GM19351 (cell line): ENCODE data around the gene ZNF764.

Source experiments
- ATAC-seq: cut with Tn5 transposase; IDR thresholded peaks from one replicate; pipeline ENCODE4 v1.9.1; 2021; ENCODE audit warnings: mild to moderate bottlenecking, moderate library complexity; ENCODE audit not compliant: unreplicated experiment

Gene ZNF764

DNA sequence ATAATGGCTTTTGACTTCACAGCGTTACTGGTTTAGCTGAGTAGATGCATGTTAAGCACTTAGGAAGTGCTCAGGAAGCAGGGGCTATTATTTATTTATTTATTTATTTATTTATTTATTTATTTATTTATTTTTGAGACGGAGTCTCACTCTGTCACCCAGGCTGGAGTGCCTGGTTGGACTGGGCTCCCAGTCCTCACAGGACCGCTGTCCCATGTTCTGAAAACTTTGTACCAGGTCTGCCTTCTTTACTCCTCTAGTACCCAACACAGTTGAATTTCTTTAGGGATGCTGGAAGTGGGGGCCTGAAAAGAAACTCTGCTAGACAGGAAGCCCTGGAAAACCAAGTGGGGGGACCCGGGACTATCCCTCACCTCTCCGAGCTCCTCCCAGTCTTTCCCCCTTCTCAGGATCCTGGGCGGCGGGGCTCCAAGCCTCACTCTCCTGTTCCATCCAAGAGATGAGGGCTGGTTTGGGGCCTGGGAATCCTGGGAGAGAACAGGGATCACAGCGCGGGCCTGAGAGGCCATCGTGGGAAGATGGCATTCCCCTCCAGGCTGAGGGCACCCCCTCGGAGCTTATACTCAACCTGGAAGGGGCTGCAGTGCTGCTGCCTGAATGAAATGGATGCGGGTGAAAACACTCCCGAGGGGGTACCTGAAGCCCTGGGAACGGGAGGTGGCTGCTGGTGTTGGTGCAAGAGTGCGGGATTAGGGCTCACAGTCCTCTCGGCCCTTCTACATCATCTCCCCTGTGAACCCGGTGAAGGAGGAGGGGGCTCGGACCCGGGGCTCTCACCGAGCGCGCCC is 12.7 kb upstream of the ZNF764 start:
- no peak for ATAC-seq

GRCh38 chr16:30569746-30570635 is 11.8 kb upstream of the ZNF764 start:
- no peak for ATAC-seq

GRCh38 chr16:30569281-30569680 is 11.1 kb upstream of the ZNF764 start:
- ATAC-seq: no peak

DNA sequence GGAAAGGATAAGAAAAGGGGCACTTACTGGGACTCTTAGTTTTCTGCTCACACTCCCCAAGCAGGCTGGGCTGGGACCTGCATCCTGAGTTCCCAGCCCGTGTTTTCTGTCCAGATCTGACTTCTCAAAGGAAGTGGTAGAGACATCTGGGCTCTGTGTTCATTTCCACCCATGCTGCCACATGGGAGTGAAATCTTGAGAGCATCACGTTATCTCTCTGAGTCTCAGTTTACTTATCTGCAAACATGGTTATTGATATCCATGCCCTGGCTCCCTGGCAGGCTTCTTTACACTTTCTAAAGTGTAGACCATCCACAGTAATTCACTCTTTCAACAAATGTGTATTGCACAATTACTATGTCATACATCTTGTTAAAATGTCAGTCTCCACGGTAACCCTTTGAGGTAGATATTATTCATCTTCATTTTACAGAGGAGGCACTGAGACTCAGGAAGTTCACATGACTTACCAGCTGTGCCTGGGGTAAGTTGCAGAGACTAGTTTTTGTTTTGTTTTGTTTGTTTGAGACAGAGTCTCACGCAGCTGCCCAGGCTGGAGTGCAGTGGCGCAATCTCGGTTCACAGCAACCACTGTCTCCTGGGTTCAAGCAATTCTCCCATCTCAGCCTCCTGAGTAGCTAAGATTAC is 9.9 kb upstream of the ZNF764 start:
- no peak for ATAC-seq

DNA sequence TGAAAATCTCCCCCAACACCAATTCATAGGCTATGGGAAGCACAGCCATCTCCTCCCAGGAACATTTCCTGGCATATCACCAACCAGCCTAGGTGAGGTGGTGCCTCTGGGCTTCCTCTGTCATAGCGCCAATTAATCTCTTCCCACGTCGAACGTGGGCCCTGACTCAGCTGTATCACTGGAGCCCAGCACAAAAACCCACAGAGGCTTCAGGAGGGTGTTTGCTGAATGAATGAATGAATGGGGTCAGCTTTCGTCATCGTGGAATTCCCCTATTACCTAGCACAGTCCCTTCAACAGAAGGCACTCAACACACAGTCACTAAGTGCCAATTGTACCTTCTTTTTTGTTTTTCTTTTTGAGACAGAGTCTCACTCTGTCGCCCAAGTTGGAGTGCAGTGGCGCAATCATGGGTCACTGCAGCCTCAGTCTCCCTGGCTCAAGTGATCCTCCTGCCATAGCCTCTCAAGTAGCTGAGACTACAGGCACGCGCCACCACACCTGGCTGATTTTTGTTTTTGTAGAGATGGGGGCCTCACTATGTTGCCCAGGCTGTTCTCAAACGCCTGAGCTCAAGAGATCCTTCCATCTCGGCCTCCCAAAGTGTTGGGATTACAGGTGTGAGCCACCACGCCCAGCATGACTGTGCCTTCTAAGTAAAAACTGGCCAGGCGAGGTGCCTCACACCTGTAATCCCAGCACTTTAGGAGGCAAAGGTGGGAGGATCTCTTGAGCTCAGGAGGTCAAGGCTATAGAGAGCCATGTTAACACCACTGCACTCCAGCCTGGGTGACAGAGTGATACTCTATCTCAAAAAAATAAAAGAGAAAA is 9.2 kb upstream of the ZNF764 start:
- ATAC-seq: no peak

- ATAC-seq: no peak
Measured at GRCh38 chr16:30566531-30566930, 8.4 kb upstream of the ZNF764 start.

DNA sequence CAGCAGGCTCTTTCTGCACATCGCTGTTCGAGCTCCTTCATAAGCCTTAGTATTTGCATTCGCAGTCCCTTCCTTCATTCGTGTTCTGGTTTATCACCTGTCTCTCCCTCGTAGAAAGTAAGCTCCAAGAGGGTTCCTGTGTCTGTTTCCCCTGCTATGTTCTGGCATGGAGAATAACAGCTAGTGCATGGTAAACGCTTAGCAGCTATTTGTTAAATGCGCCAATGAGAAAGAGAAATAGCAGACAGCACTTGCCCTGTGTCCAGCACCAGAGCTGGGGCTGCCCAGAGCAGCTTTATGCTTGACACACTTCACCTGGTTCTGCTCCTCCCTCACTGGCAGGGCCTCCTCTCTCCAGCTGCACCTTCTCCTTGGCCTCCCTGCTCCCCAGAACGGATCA is 7.8 kb upstream of the ZNF764 start:
- no peak for ATAC-seq

GRCh38 chr16:30565526-30565925 is 7.4 kb upstream of the ZNF764 start:
- ATAC-seq: no peak

DNA sequence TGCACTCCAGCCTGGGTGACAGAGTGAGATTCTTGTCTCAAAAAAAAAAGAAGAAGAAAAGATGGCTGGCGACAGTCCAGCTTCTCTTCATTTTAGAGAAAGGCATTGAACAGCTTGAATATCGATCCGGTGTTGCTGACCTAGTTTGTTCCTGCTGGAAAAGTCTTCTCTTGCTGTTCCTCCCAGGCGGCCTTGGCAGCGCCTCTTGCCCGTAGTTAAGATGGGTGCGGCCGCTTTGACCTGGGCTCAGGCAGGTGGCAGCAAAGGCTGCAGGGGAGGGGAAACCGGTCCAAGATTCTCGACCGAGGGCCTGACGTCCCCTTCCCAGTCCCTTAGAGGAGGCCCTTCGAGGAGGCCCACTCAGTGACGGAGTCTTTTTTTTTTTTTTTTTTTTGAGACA is 3.8 kb upstream of the ZNF764 start:
- ATAC-seq: no peak

DNA sequence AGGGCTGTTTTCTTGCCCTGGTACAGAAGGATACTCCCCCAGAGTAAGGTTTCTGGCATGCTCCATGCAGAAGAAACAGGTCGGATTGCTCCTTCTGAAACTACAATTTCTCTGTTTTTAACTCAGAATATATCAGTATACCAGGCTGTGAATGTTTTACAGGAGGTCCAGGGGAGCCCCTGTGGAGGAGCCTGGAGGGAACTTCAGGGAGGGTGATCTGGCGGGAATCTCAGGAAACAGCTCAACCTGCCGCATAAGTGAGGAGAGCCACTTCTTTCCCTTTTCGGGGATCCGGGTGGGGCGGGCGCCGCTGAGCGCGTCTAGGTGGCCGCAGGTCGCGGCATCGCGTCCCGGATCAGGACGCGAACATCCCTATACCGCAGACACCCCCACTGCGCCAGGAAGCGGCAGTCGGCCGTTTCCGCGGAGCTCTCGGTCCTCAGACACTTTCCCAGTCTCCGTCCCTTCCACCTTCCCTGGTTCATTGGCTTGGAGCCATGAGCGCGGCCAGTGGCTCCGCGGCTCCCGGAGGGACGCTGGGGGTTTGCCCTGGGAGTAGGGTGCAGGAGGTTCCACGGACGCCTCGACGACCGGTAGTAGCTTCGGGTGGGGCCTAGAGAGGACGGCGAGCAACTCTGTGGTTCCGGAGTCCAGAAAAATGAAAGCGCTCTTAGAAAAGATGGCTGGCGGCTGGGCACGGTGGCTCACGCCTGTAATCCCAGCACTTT is 3.1 kb upstream of the ZNF764 start:
- no peak for ATAC-seq

DNA sequence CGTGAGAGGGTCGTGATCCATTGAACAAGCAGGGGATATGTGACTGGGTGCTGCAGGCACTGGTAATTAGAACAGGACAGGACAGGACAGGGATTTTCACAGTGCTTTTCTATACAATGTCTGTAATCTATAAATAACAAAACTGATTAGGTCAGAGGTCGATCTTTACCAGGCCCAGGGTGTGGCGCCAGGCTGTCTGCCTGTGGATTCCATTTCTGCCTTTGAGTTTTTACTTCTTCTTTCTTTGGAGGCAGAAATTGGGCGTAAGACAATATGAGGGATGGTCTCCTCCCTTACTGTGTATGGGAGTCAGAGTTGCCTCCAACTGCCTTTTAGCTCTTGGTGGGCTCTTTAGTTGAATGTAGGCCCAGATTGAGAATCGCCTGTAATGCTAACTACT is 1.5 kb upstream of the ZNF764 start:
- ATAC-seq: no peak

- no peak for ATAC-seq
Measured at GRCh38 chr16:30558789-30559377, 709 bp upstream of the ZNF764 start.

GRCh38 chr16:30557707-30557956 is 542 bp downstream of the ZNF764 start:
- ATAC-seq: no peak

- no peak for ATAC-seq
Measured at GRCh38 chr16:30556125-30556473, 2.1 kb downstream of the ZNF764 start.

DNA sequence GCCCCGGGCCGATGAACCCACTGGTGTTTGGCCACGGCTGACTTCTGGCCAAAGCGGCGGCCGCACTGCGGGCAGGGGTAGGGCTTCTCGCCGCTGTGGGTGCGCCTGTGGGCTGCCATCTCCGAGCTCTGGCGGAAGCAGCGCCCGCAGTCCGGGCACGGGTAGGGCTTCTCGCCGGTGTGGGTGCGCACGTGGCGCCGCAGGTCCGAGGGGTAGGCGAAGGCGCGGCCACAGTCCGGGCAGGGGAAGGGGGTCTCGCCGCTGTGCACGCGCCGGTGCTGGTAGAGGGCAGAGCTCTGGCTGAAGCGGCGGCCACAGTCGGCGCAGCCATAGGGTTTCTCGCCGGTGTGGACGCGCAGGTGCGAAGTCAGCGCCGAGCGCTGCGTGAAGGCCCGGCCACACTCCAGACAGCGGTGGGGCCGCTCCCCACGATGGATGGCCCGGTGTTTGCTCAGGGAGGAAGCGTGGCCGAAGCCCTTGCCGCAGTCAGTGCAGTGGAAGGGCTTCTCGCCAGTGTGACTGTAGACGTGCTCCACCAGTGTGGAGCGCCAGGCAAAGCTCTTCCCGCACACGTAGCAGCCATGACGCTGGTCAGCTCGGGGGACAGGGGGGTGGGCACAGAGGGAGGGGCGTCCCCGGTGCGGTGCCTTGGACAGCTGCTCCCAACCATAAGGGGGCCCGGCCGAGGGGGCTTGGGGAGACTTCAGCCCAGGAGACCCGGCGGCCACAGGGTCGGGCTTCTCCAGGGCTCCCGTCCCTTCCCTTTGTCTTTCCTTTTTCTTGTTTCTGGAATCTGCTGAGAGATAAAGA is 2.7 kb downstream of the ZNF764 start:
- ATAC-seq: no peak

GRCh38 chr16:30554557-30555314 is 3.4 kb downstream of the ZNF764 start:
- no peak for ATAC-seq

DNA sequence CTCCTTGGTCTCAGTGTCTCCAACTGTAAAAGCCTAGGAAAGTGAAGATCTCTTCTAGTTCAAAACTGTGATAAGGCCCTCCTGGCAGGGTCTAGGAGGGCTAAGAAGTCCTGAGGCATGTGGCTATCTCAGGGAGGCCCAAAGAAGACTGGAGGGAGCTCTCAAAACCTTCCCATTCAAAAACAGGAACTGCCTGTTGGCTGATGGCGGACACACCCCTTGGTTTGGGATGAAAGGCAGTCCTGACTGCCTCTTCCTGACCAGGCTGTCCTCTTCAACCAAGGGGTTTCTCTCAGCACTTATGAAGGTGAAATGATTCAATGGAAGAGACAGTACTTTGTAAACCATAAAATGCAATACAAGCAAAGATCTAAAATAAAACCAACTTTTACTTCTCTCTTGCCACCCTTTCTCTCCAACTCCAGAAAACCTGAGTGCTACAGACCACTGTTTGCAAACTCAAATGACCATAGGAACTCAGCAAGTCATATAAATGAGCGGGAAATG is 4.7 kb downstream of the ZNF764 start:
- ATAC-seq: no peak

GRCh38 chr16:30552956-30553355 is 5.2 kb downstream of the ZNF764 start:
- no peak for ATAC-seq
